H1 (cell line): ENCODE data around the gene SLC12A2. TPM values are rescaled to one million over a fixed set of nuclear protein-coding genes. Genes with fewer than 3 reads are reported as not detected.

ENCODE experiments used
- CTCF ChIA-PET: fragments of 300-600 bp; sonication (Branson Sonifier 250); formaldehyde crosslinking; loops from one replicate; lab custom pipeline; 2021; ENCODE audit not compliant: partially characterized antibody; lab: Charles Lee
- POLR2A ChIA-PET: fragments of 300-600 bp; sonication (Branson Sonifier 250); formaldehyde crosslinking; loops from one replicate; lab custom pipeline; 2021; ENCODE audit warnings: inconsistent platforms; ENCODE audit not compliant: partially characterized antibody; lab: Charles Lee
- DNase-seq, 2 experiments: peaks; one replicate each; pipeline versions ENCODE4 v3.0.0 to v3.0.0-alpha.2; 2010 to 2022; ENCODE audit warnings: low spot score in 2 of 2, low read depth in 1 of 2, mixed read lengths in 1 of 2
- FAIRE-seq: peaks from 2 replicates; lab custom pipeline; 2011; peaks lifted over from hg19 to GRCh38; lab: Jason Lieb, UNC
- H2AFZ ChIP-seq: 2 replicates; pipeline ENCODE4 v1.8.1; 2012; ENCODE audit warnings: low read length, inconsistent platforms
- H2AK5ac ChIP-seq: 2 replicates; pipeline ENCODE4 v1.6.1; 2013; ENCODE audit warnings: low read depth, low read length
- H2BK120ac ChIP-seq: replicated peaks from 2 replicates; pipeline ENCODE3; 2013; ENCODE audit warnings: low read depth, low read length, inconsistent platforms
- H2BK12ac ChIP-seq: 2 replicates; pipeline ENCODE4 v1.6.1; 2013; ENCODE audit warnings: low read depth, low read length
- H2BK15ac ChIP-seq: 2 replicates; pipeline ENCODE4 v1.6.1; 2013; ENCODE audit warnings: low read length
- H2BK20ac ChIP-seq: 2 replicates; pipeline ENCODE4 v1.6.1; 2013; ENCODE audit warnings: low read length
- H2BK5ac ChIP-seq: 2 replicates; pipeline ENCODE4 v1.6.1; 2013; ENCODE audit warnings: low read depth, low read length
- H3K14ac ChIP-seq: 2 replicates; pipeline ENCODE4 v1.6.1; 2013; ENCODE audit warnings: inconsistent platforms; ENCODE audit not compliant: insufficient read length
- H3K18ac ChIP-seq: 2 replicates; pipeline ENCODE4 v1.6.1; 2013; ENCODE audit warnings: low read length; ENCODE audit errors: extremely low read depth
- H3K23ac ChIP-seq: 2 replicates; pipeline ENCODE4 v1.6.1; 2013; ENCODE audit warnings: inconsistent platforms; ENCODE audit not compliant: insufficient read length
- H3K23me2 ChIP-seq: 2 replicates; pipeline ENCODE4 v1.6.1; 2013; ENCODE audit warnings: low read depth, low read length
- H3K27ac ChIP-seq: 2 replicates; pipeline ENCODE4 v1.6.1; 2011; ENCODE audit warnings: low read depth, low read length, inconsistent platforms
- H3K27me3 ChIP-seq, 4 experiments: replicated peaks in 1 of 4; 1 replicate in 1 of 4; 2 replicates in 3 of 4; pipeline versions ENCODE4 v1.6.1 to v1.8.1; 2011 to 2013; ENCODE audit warnings: low read length in 3 of 4, mild to moderate bottlenecking in 3 of 4, inconsistent platforms in 2 of 4, mixed read lengths in 2 of 4, moderate library complexity in 1 of 4; ENCODE audit not compliant: control insufficient read depth in 3 of 4, insufficient read depth in 3 of 4; ENCODE audit errors: extremely low read depth in 1 of 4
- H3K36me3 ChIP-seq, 4 experiments: 2 replicates each; pipeline versions ENCODE4 v1.6.1 to v1.8.1; 2011 to 2013; ENCODE audit warnings: mild to moderate bottlenecking in 4 of 4, low read length in 3 of 4, moderate library complexity in 2 of 4, control low read depth in 1 of 4, inconsistent platforms in 1 of 4; ENCODE audit not compliant: insufficient read depth in 4 of 4, control insufficient read depth in 2 of 4
- H3K4ac ChIP-seq: replicated peaks from 2 replicates; pipeline ENCODE3; 2013; ENCODE audit warnings: low read length, low read depth, mixed read lengths, inconsistent platforms; ENCODE audit not compliant: insufficient read length
- H3K4me1 ChIP-seq, 4 experiments: replicated peaks in 1 of 4; 1 replicate in 1 of 4; 2 replicates in 3 of 4; pipeline versions ENCODE4 v1.6.1 to v1.8.1; 2011 to 2013; ENCODE audit warnings: low read length in 3 of 4, inconsistent platforms in 2 of 4, mixed read lengths in 1 of 4; ENCODE audit not compliant: insufficient read depth in 4 of 4, control insufficient read depth in 3 of 4
- H3K4me2 ChIP-seq, 2 experiments: 2 replicates each; pipeline versions ENCODE4 v1.6.1 to v1.8.1; 2011 to 2013; ENCODE audit warnings: low read depth in 2 of 2, low read length in 2 of 2, control low read depth in 1 of 2, inconsistent platforms in 1 of 2, mild to moderate bottlenecking in 1 of 2; ENCODE audit not compliant: insufficient read depth in 1 of 2
- H3K4me3 ChIP-seq, 4 experiments: fragments of 200-600, 300-600 bp in 1 of 4; sonication (generic), shearing (Covaris generic), sonication (Bioruptor Twin) in 1 of 4; 2 replicates each; pipeline versions ENCODE4 v1.5.1 to v1.8.1; 2011 to 2016; ENCODE audit warnings: low read length in 4 of 4, low read depth in 3 of 4, control low read depth in 2 of 4, inconsistent platforms in 2 of 4, mild to moderate bottlenecking in 2 of 4, mixed read lengths in 1 of 4, moderate library complexity in 1 of 4; ENCODE audit not compliant: insufficient read depth in 2 of 4; ENCODE audit errors: extremely low read depth in 1 of 4
- H3K56ac ChIP-seq: replicated peaks from 2 replicates; pipeline ENCODE3; 2013; ENCODE audit warnings: low read depth, mild to moderate bottlenecking, mixed read lengths, low read length, inconsistent platforms; ENCODE audit not compliant: insufficient read length
- H3K79me1 ChIP-seq: 2 replicates; pipeline ENCODE4 v1.6.1; 2013; ENCODE audit warnings: low read depth, low read length, control low read depth
- H3K79me2 ChIP-seq, 2 experiments: 2 replicates each; pipeline versions ENCODE4 v1.6.1 to v1.8.1; 2012 to 2013; ENCODE audit warnings: low read length in 2 of 2, mild to moderate bottlenecking in 2 of 2, inconsistent platforms in 1 of 2; ENCODE audit not compliant: insufficient read depth in 2 of 2, control insufficient read depth in 1 of 2
- H3K9ac ChIP-seq, 4 experiments: replicated peaks in 1 of 4; 1 replicate in 1 of 4; 2 replicates in 3 of 4; pipeline versions ENCODE4 v1.6.1 to v1.8.1; 2011 to 2013; ENCODE audit warnings: low read depth in 3 of 4, low read length in 3 of 4, control low read depth in 2 of 4, mild to moderate bottlenecking in 2 of 4, moderate library complexity in 2 of 4, inconsistent platforms in 1 of 4; ENCODE audit errors: extremely low read depth in 1 of 4
- H3K9me3 ChIP-seq, 2 experiments: 2 replicates each; pipeline versions ENCODE4 v1.6.1 to v1.8.1; 2012 to 2013; ENCODE audit warnings: mild to moderate bottlenecking in 2 of 2, moderate library complexity in 2 of 2, control low read depth in 1 of 2, inconsistent platforms in 1 of 2, low read depth in 1 of 2, low read length in 1 of 2, mixed read lengths in 1 of 2; ENCODE audit not compliant: insufficient read depth in 2 of 2
- H4K20me1 ChIP-seq, 2 experiments: replicated peaks in 1 of 2; 2 replicates each; pipeline versions ENCODE3 to v1.8.1; 2011 to 2013; ENCODE audit warnings: inconsistent platforms in 2 of 2, low read length in 2 of 2, mild to moderate bottlenecking in 1 of 2; ENCODE audit not compliant: insufficient read depth in 2 of 2, control insufficient read depth in 1 of 2
- H4K5ac ChIP-seq: 2 replicates; pipeline ENCODE4 v1.6.1; 2013; ENCODE audit warnings: low read length, low read depth, mixed read lengths, inconsistent platforms; ENCODE audit not compliant: insufficient read length
- H4K8ac ChIP-seq: 2 replicates; pipeline ENCODE4 v1.8.0; 2013; ENCODE audit warnings: mild to moderate bottlenecking, moderate library complexity, low read length, inconsistent platforms; ENCODE audit not compliant: insufficient read depth; ENCODE audit errors: extremely low read depth
- H4K91ac ChIP-seq: replicated peaks from 2 replicates; pipeline ENCODE3; 2013; ENCODE audit warnings: low read length, mixed read lengths, inconsistent platforms; ENCODE audit not compliant: insufficient read length
- CTCF ChIP-seq, 3 experiments: IDR thresholded peaks; 1 replicate in 2 of 3; 2 replicates in 1 of 3; pipeline versions ENCODE4 v1.5.1 to v1.6.1; 2011; ENCODE audit warnings: low read length in 3 of 3, mild to moderate bottlenecking in 3 of 3, inconsistent platforms in 2 of 3, low read depth in 1 of 3, moderate library complexity in 1 of 3; ENCODE audit not compliant: insufficient read depth in 1 of 3; ENCODE audit errors: control extremely low read depth in 1 of 3
- JUND ChIP-seq: IDR thresholded peaks from 2 replicates; pipeline ENCODE4 v1.6.1; 2011; ENCODE audit warnings: mild to moderate bottlenecking, improper control_type of control experiment, low read length
- KDM5A ChIP-seq: fragments of 200-600 bp; IDR thresholded peaks from 2 replicates; pipeline ENCODE4 v1.7.1; 2012; ENCODE audit warnings: mild to moderate bottlenecking, low read length, inconsistent platforms, mixed read lengths
- RAD21 ChIP-seq, 2 experiments: IDR thresholded peaks in 1 of 2; conservative IDR thresholded peaks in 1 of 2; 2 replicates each; pipeline ENCODE4 v1.6.1; 2011; ENCODE audit warnings: low read depth in 2 of 2, low read length in 2 of 2, improper control_type of control experiment in 1 of 2, inconsistent platforms in 1 of 2, mild to moderate bottlenecking in 1 of 2, moderate library complexity in 1 of 2
- SUZ12 ChIP-seq: fragments of 200-600 bp; sonication (generic); IDR thresholded peaks from 2 replicates; pipeline ENCODE4 v1.6.1; 2012; ENCODE audit warnings: mild to moderate bottlenecking, inconsistent platforms, low read length, moderate library complexity, mixed read lengths
- WGBS, 2 experiments: shearing (Covaris generic) in 1 of 2; methylation state at CpG; one replicate each; pipeline versions ENCODE4 v1.1.6 to v1.1.7; 2013 to 2015; ENCODE audit warnings: low lambda C conversion rate in 2 of 2, mixed read lengths in 2 of 2, inconsistent platforms in 1 of 2, low coverage in 1 of 2, missing lambda C conversion rate in 1 of 2; ENCODE audit not compliant: insufficient replicate concordance in 2 of 2, insufficient coverage in 1 of 2, insufficient read length in 1 of 2; ENCODE audit errors: extremely low coverage in 1 of 2, missing lambda C conversion rate in 1 of 2; 5-methylcytosine and 5-hydroxymethylcytosine counted together
- polyA plus RNA-seq, 7 experiments: library from polyadenylated mRNA; depleted of rRNA in 3 of 7; stranded (reverse) in 5 of 7; unstranded in 2 of 7; fragments of >200 nt in 5 of 7; fragments of 200-250 nt in 2 of 7; gene quantifications; 1 replicate in 5 of 7; 2 replicates in 1 of 7; 4 replicates in 1 of 7; pipeline versions ENCODE4 v1.2.1 to v1.2.3, GENCODE V29; 2011 to 2013; ENCODE audit warnings: missing spikeins in 2 of 7, mixed read lengths in 2 of 7
- total RNA-seq: library from RNA; stranded (reverse); fragmentation: NEBNext Ultra II Directional; extraction: Animal tissue kit (Norgen Biotek cat#: 25700); gene quantifications from 2 replicates; pipeline ENCODE4 v1.2.1, GENCODE V29; 2021

Gene SLC12A2
- total and polyA plus RNA-seq, 2 of the 8 experiments (the other 6 are each of a cell fraction or from before 2014, with no cell fraction given): 2.6 to 16.2 TPM

- CTCF ChIA-PET: no interaction called here
- no peak overlapping the region for H2BK5ac ChIP-seq
- no peak for TF ChIP-seq KDM5A
- TF ChIP-seq JUND: no peak
- TF ChIP-seq RAD21 (IDR thresholded peaks at IDR 0.05 in 1 of 2, conservative IDR thresholded peaks at IDR 0.05 in 1 of 2; ENCODE audit: low read depth in 2 of 2, low read length in 2 of 2): no peak
- no peak for TF ChIP-seq CTCF (IDR thresholded peaks at IDR 0.05; ENCODE audit: control extremely low read depth in 1 of 3, insufficient read depth in 1 of 3, low read depth in 1 of 3, low read length in 3 of 3)
- TF ChIP-seq SUZ12: no peak
Observed at GRCh38 chr5:128118214-128118613, 34.6 kb downstream of the SLC12A2 start.

More at GRCh38 chr5:128118214-128118613, 34.6 kb downstream of the SLC12A2 start:
- Histone ChIP-seq H2BK15ac (no peak overlapping the region), H2BK12ac (no peak overlapping the region), H3K27ac (no peak overlapping the region), H3K4me3 (no peak overlapping the region), H3K27me3 (no peaks in the 10 kb centered on the region), H3K79me2 (no peaks in the 10 kb centered on the region), H4K20me1 (no peaks in the 10 kb centered on the region), H2BK20ac (no peak overlapping the region), H3K9ac (no peak overlapping the region), H3K9me3 (no peaks in the 10 kb centered on the region), H3K4ac (no peak overlapping the region), H3K79me1 (no peaks in the 10 kb centered on the region), H3K4me1 (no peaks in the 10 kb centered on the region), H3K23ac (no peak overlapping the region), H4K5ac (no peak overlapping the region), H2AK5ac (no peak overlapping the region), H3K18ac (no peak overlapping the region), H3K4me2 (no peak overlapping the region), H2BK120ac (no peak overlapping the region), H3K36me3 (peaks cover 0 to 9% (median 4%) of the 10 kb centered on the region in 4 experiments; a peak in 6 of 8 replicates), H3K14ac (no peak overlapping the region), H4K91ac (no peak overlapping the region), H4K8ac (no peak overlapping the region), H3K56ac (no peak overlapping the region), H3K23me2 (no peaks in the 10 kb centered on the region), H2AFZ (no peak overlapping the region)
- FAIRE-seq: no peak
- 95% methylated on average over 2 of the region's 2 CpGs; no CpG with 5 or more reads in 1 of the 2 experiments for WGBS, 2 experiments
- POLR2A ChIA-PET: no interaction called here
- no peak for DNase-seq
